Measurements from ENCODE around the gene RRAGA.
A peak's percentile ranks its signal among the peaks of the same experiment; 100 is the strongest.

RRAGA gene

GRCh38 chr9:19032406-19032805 lies 16.8 kb upstream of the RRAGA start:
- no peak for DNase-seq (ENCODE audit: low spot score)
- TF ChIP-seq CTCF (IDR thresholded peaks at IDR 0.05; ENCODE audit: extremely low read depth, insufficient read depth, missing control alignments) = no peak
- in situ Hi-C loops (cut with MboI; ENCODE audit: low pct_unique_long_range_greater_than_20kb, low sequenced_read_pairs, unreplicated experiment) = loop anchor here (25.0 kb wide), 1 partner anchor 770 kb away; no protein-coding TSS in a partner anchor

GRCh38 chr9:19033015-19033414 lies 16.2 kb upstream of the RRAGA start, which contains the start of gene SAXO1:
Gene SAXO1 (minus strand): TSS chr9:19033209. CDS start chr9:19032908, 301 bp downstream.
- in situ Hi-C loops (cut with MboI; ENCODE audit: low pct_unique_long_range_greater_than_20kb, low sequenced_read_pairs, unreplicated experiment) = loop anchor here (25.0 kb wide), 1 partner anchor 771 kb away; no protein-coding TSS in a partner anchor
- TF ChIP-seq CTCF (IDR thresholded peaks at IDR 0.05; ENCODE audit: extremely low read depth, insufficient read depth, missing control alignments) = no peak
- DNase-seq (ENCODE audit: low spot score) = no peak

GRCh38 chr9:19036611-19037010 lies 12.6 kb upstream of the RRAGA start:
- peak; percentile 22 for TF ChIP-seq CTCF (IDR thresholded peaks at IDR 0.05; ENCODE audit: extremely low read depth, insufficient read depth, missing control alignments)
- in situ Hi-C loops (cut with MboI; ENCODE audit: low pct_unique_long_range_greater_than_20kb, low sequenced_read_pairs, unreplicated experiment) = loop anchor here (25.0 kb wide), 1 partner anchor 774 kb away; no protein-coding TSS in a partner anchor
- DNase-seq (ENCODE audit: low spot score) = no peak

- no peak for TF ChIP-seq CTCF (IDR thresholded peaks at IDR 0.05; ENCODE audit: extremely low read depth, insufficient read depth, missing control alignments)
- no peak for DNase-seq (ENCODE audit: low spot score)
- in situ Hi-C loops (cut with MboI; ENCODE audit: low pct_unique_long_range_greater_than_20kb, low sequenced_read_pairs, unreplicated experiment) = loop anchor here (25.0 kb wide), 1 partner anchor 788 kb away; no protein-coding TSS in a partner anchor
These were observed 850 bp downstream of the RRAGA start for GRCh38 chr9:19049917-19050636.

GRCh38 chr9:19050637-19051591 lies 1.7 kb downstream of the RRAGA start:
- no peak for DNase-seq (ENCODE audit: low spot score)
- TF ChIP-seq CTCF (IDR thresholded peaks at IDR 0.05; ENCODE audit: extremely low read depth, insufficient read depth, missing control alignments) = no peak
- in situ Hi-C loops (cut with MboI; ENCODE audit: low pct_unique_long_range_greater_than_20kb, low sequenced_read_pairs, unreplicated experiment) = no loop called here

GRCh38 chr9:19057033-19057432 lies 7.8 kb downstream of the RRAGA start:
- no peak for DNase-seq (ENCODE audit: low spot score)
- TF ChIP-seq CTCF (IDR thresholded peaks at IDR 0.05; ENCODE audit: extremely low read depth, insufficient read depth, missing control alignments) = no peak
- in situ Hi-C loops (cut with MboI; ENCODE audit: low pct_unique_long_range_greater_than_20kb, low sequenced_read_pairs, unreplicated experiment) = no loop called here
